H1 (cell line): ENCODE data around the gene PKIB. TPM values are rescaled to one million over a fixed set of nuclear protein-coding genes. Genes with fewer than 3 reads are reported as not detected.

Experiments
- CTCF ChIA-PET: fragments of 300-600 bp; sonication (Branson Sonifier 250); formaldehyde crosslinking; loops from one replicate; lab custom pipeline; 2021; ENCODE audit not compliant: partially characterized antibody; lab: Charles Lee
- POLR2A ChIA-PET: fragments of 300-600 bp; sonication (Branson Sonifier 250); formaldehyde crosslinking; loops from one replicate; lab custom pipeline; 2021; ENCODE audit warnings: inconsistent platforms; ENCODE audit not compliant: partially characterized antibody; lab: Charles Lee
- DNase-seq, 2 experiments: peaks; one replicate each; pipeline versions ENCODE4 v3.0.0 to v3.0.0-alpha.2; 2010 to 2022; ENCODE audit warnings: low spot score in 2 of 2, low read depth in 1 of 2, mixed read lengths in 1 of 2
- FAIRE-seq: peaks from 2 replicates; lab custom pipeline; 2011; peaks lifted over from hg19 to GRCh38; lab: Jason Lieb, UNC
- H2AFZ ChIP-seq: 2 replicates; pipeline ENCODE4 v1.8.1; 2012; ENCODE audit warnings: low read length, inconsistent platforms
- H2AK5ac ChIP-seq: 2 replicates; pipeline ENCODE4 v1.6.1; 2013; ENCODE audit warnings: low read depth, low read length
- H2BK120ac ChIP-seq: replicated peaks from 2 replicates; pipeline ENCODE3; 2013; ENCODE audit warnings: low read depth, low read length, inconsistent platforms
- H2BK12ac ChIP-seq: 2 replicates; pipeline ENCODE4 v1.6.1; 2013; ENCODE audit warnings: low read depth, low read length
- H2BK15ac ChIP-seq: 2 replicates; pipeline ENCODE4 v1.6.1; 2013; ENCODE audit warnings: low read length
- H2BK20ac ChIP-seq: 2 replicates; pipeline ENCODE4 v1.6.1; 2013; ENCODE audit warnings: low read length
- H2BK5ac ChIP-seq: 2 replicates; pipeline ENCODE4 v1.6.1; 2013; ENCODE audit warnings: low read depth, low read length
- H3K14ac ChIP-seq: 2 replicates; pipeline ENCODE4 v1.6.1; 2013; ENCODE audit warnings: inconsistent platforms; ENCODE audit not compliant: insufficient read length
- H3K18ac ChIP-seq: 2 replicates; pipeline ENCODE4 v1.6.1; 2013; ENCODE audit warnings: low read length; ENCODE audit errors: extremely low read depth
- H3K23ac ChIP-seq: 2 replicates; pipeline ENCODE4 v1.6.1; 2013; ENCODE audit warnings: inconsistent platforms; ENCODE audit not compliant: insufficient read length
- H3K23me2 ChIP-seq: 2 replicates; pipeline ENCODE4 v1.6.1; 2013; ENCODE audit warnings: low read depth, low read length
- H3K27ac ChIP-seq: 2 replicates; pipeline ENCODE4 v1.6.1; 2011; ENCODE audit warnings: low read depth, low read length, inconsistent platforms
- H3K27me3 ChIP-seq, 4 experiments: replicated peaks in 1 of 4; 1 replicate in 1 of 4; 2 replicates in 3 of 4; pipeline versions ENCODE4 v1.6.1 to v1.8.1; 2011 to 2013; ENCODE audit warnings: low read length in 3 of 4, mild to moderate bottlenecking in 3 of 4, inconsistent platforms in 2 of 4, mixed read lengths in 2 of 4, moderate library complexity in 1 of 4; ENCODE audit not compliant: control insufficient read depth in 3 of 4, insufficient read depth in 3 of 4; ENCODE audit errors: extremely low read depth in 1 of 4
- H3K36me3 ChIP-seq, 4 experiments: 2 replicates each; pipeline versions ENCODE4 v1.6.1 to v1.8.1; 2011 to 2013; ENCODE audit warnings: mild to moderate bottlenecking in 4 of 4, low read length in 3 of 4, moderate library complexity in 2 of 4, control low read depth in 1 of 4, inconsistent platforms in 1 of 4; ENCODE audit not compliant: insufficient read depth in 4 of 4, control insufficient read depth in 2 of 4
- H3K4ac ChIP-seq: replicated peaks from 2 replicates; pipeline ENCODE3; 2013; ENCODE audit warnings: low read length, low read depth, mixed read lengths, inconsistent platforms; ENCODE audit not compliant: insufficient read length
- H3K4me1 ChIP-seq, 4 experiments: replicated peaks in 1 of 4; 1 replicate in 1 of 4; 2 replicates in 3 of 4; pipeline versions ENCODE4 v1.6.1 to v1.8.1; 2011 to 2013; ENCODE audit warnings: low read length in 3 of 4, inconsistent platforms in 2 of 4, mixed read lengths in 1 of 4; ENCODE audit not compliant: insufficient read depth in 4 of 4, control insufficient read depth in 3 of 4
- H3K4me2 ChIP-seq, 2 experiments: 2 replicates each; pipeline versions ENCODE4 v1.6.1 to v1.8.1; 2011 to 2013; ENCODE audit warnings: low read depth in 2 of 2, low read length in 2 of 2, control low read depth in 1 of 2, inconsistent platforms in 1 of 2, mild to moderate bottlenecking in 1 of 2; ENCODE audit not compliant: insufficient read depth in 1 of 2
- H3K4me3 ChIP-seq, 4 experiments: fragments of 200-600, 300-600 bp in 1 of 4; sonication (generic), shearing (Covaris generic), sonication (Bioruptor Twin) in 1 of 4; 2 replicates each; pipeline versions ENCODE4 v1.5.1 to v1.8.1; 2011 to 2016; ENCODE audit warnings: low read length in 4 of 4, low read depth in 3 of 4, control low read depth in 2 of 4, inconsistent platforms in 2 of 4, mild to moderate bottlenecking in 2 of 4, mixed read lengths in 1 of 4, moderate library complexity in 1 of 4; ENCODE audit not compliant: insufficient read depth in 2 of 4; ENCODE audit errors: extremely low read depth in 1 of 4
- H3K56ac ChIP-seq: replicated peaks from 2 replicates; pipeline ENCODE3; 2013; ENCODE audit warnings: low read depth, mild to moderate bottlenecking, mixed read lengths, low read length, inconsistent platforms; ENCODE audit not compliant: insufficient read length
- H3K79me1 ChIP-seq: 2 replicates; pipeline ENCODE4 v1.6.1; 2013; ENCODE audit warnings: low read depth, low read length, control low read depth
- H3K79me2 ChIP-seq, 2 experiments: 2 replicates each; pipeline versions ENCODE4 v1.6.1 to v1.8.1; 2012 to 2013; ENCODE audit warnings: low read length in 2 of 2, mild to moderate bottlenecking in 2 of 2, inconsistent platforms in 1 of 2; ENCODE audit not compliant: insufficient read depth in 2 of 2, control insufficient read depth in 1 of 2
- H3K9ac ChIP-seq, 4 experiments: replicated peaks in 1 of 4; 1 replicate in 1 of 4; 2 replicates in 3 of 4; pipeline versions ENCODE4 v1.6.1 to v1.8.1; 2011 to 2013; ENCODE audit warnings: low read depth in 3 of 4, low read length in 3 of 4, control low read depth in 2 of 4, mild to moderate bottlenecking in 2 of 4, moderate library complexity in 2 of 4, inconsistent platforms in 1 of 4; ENCODE audit errors: extremely low read depth in 1 of 4
- H3K9me3 ChIP-seq, 2 experiments: 2 replicates each; pipeline versions ENCODE4 v1.6.1 to v1.8.1; 2012 to 2013; ENCODE audit warnings: mild to moderate bottlenecking in 2 of 2, moderate library complexity in 2 of 2, control low read depth in 1 of 2, inconsistent platforms in 1 of 2, low read depth in 1 of 2, low read length in 1 of 2, mixed read lengths in 1 of 2; ENCODE audit not compliant: insufficient read depth in 2 of 2
- H4K20me1 ChIP-seq, 2 experiments: replicated peaks in 1 of 2; 2 replicates each; pipeline versions ENCODE3 to v1.8.1; 2011 to 2013; ENCODE audit warnings: inconsistent platforms in 2 of 2, low read length in 2 of 2, mild to moderate bottlenecking in 1 of 2; ENCODE audit not compliant: insufficient read depth in 2 of 2, control insufficient read depth in 1 of 2
- H4K5ac ChIP-seq: 2 replicates; pipeline ENCODE4 v1.6.1; 2013; ENCODE audit warnings: low read length, low read depth, mixed read lengths, inconsistent platforms; ENCODE audit not compliant: insufficient read length
- H4K8ac ChIP-seq: 2 replicates; pipeline ENCODE4 v1.8.0; 2013; ENCODE audit warnings: mild to moderate bottlenecking, moderate library complexity, low read length, inconsistent platforms; ENCODE audit not compliant: insufficient read depth; ENCODE audit errors: extremely low read depth
- H4K91ac ChIP-seq: replicated peaks from 2 replicates; pipeline ENCODE3; 2013; ENCODE audit warnings: low read length, mixed read lengths, inconsistent platforms; ENCODE audit not compliant: insufficient read length
- RBBP5 ChIP-seq: IDR thresholded peaks from 2 replicates; pipeline ENCODE4 v1.7.1; 2012; ENCODE audit warnings: low read depth, mild to moderate bottlenecking, inconsistent platforms, low read length, moderate library complexity, borderline replicate concordance
- SP2 ChIP-seq: IDR thresholded peaks from 2 replicates; pipeline ENCODE4 v1.6.1; 2012; ENCODE audit warnings: mild to moderate bottlenecking, low read length, inconsistent platforms
- WGBS, 2 experiments: shearing (Covaris generic) in 1 of 2; methylation state at CpG; one replicate each; pipeline versions ENCODE4 v1.1.6 to v1.1.7; 2013 to 2015; ENCODE audit warnings: low lambda C conversion rate in 2 of 2, mixed read lengths in 2 of 2, inconsistent platforms in 1 of 2, low coverage in 1 of 2, missing lambda C conversion rate in 1 of 2; ENCODE audit not compliant: insufficient replicate concordance in 2 of 2, insufficient coverage in 1 of 2, insufficient read length in 1 of 2; ENCODE audit errors: extremely low coverage in 1 of 2, missing lambda C conversion rate in 1 of 2; 5-methylcytosine and 5-hydroxymethylcytosine counted together
- polyA plus RNA-seq, 7 experiments: library from polyadenylated mRNA; depleted of rRNA in 3 of 7; stranded (reverse) in 5 of 7; unstranded in 2 of 7; fragments of >200 nt in 5 of 7; fragments of 200-250 nt in 2 of 7; gene quantifications; 1 replicate in 5 of 7; 2 replicates in 1 of 7; 4 replicates in 1 of 7; pipeline versions ENCODE4 v1.2.1 to v1.2.3, GENCODE V29; 2011 to 2013; ENCODE audit warnings: missing spikeins in 2 of 7, mixed read lengths in 2 of 7
- total RNA-seq: library from RNA; stranded (reverse); fragmentation: NEBNext Ultra II Directional; extraction: Animal tissue kit (Norgen Biotek cat#: 25700); gene quantifications from 2 replicates; pipeline ENCODE4 v1.2.1, GENCODE V29; 2021

Gene PKIB
- total and polyA plus RNA-seq, 2 of the 8 experiments (the other 6 are each of a cell fraction or from before 2014, with no cell fraction given) = 13.5 to 73.3 TPM

GRCh38 chr6:122683989-122684651 is 73.9 kb downstream of the PKIB start:
- no peak overlapping the region for H2BK20ac ChIP-seq
- H3K9ac ChIP-seq = no peak overlapping the region
- no peak overlapping the region for H3K27ac ChIP-seq
- no peaks in the 10 kb centered on the region for H4K20me1 ChIP-seq
- DNase-seq (no peak), FAIRE-seq (no peak)
- H3K4me2 ChIP-seq = no peak overlapping the region
- H3K14ac ChIP-seq = no peak overlapping the region
- no peaks in the 10 kb centered on the region; a peak in 1 of 4 replicates for H3K9me3 ChIP-seq
- H4K8ac ChIP-seq = no peak overlapping the region
- H3K23ac ChIP-seq = no peak overlapping the region
- H3K18ac ChIP-seq = no peak overlapping the region
- no peak overlapping the region for H2BK15ac ChIP-seq
- H3K79me1 ChIP-seq = no peaks in the 10 kb centered on the region
- no peak overlapping the region for H4K91ac ChIP-seq
- H3K4me3 ChIP-seq = no peak overlapping the region
- no peak overlapping the region for H4K5ac ChIP-seq
- no peak overlapping the region for H2BK120ac ChIP-seq
- no peaks in the 10 kb centered on the region for H3K79me2 ChIP-seq
- H2BK12ac ChIP-seq = no peak overlapping the region
- H3K56ac ChIP-seq = no peak overlapping the region
- H2BK5ac ChIP-seq = no peak overlapping the region
- CTCF ChIA-PET = interaction anchor here (1.2 kb wide), 1 partner anchor 43 kb away, joined by 5 read pairs; no protein-coding TSS in a partner anchor
- H3K23me2 ChIP-seq = no peaks in the 10 kb centered on the region
- POLR2A ChIA-PET = no interaction called here
- no peak overlapping the region for H2AFZ ChIP-seq
- H3K36me3 ChIP-seq = no peaks in the 10 kb centered on the region
- H3K4me1 ChIP-seq = no peaks in the 10 kb centered on the region
- H3K4ac ChIP-seq = no peak overlapping the region
- no peaks in the 10 kb centered on the region for H3K27me3 ChIP-seq
- WGBS, 2 experiments = 60% methylated on average over 1 of the region's 1 CpG; no CpG with 5 or more reads in 1 of the 2 experiments
- no peak overlapping the region for H2AK5ac ChIP-seq
- TF ChIP-seq SP2 (no peak), RBBP5 (no peak)
